Purkinje cell (primary cell): ENCODE data around the gene ATP6V1G3. TPM values are rescaled to one million over a fixed set of nuclear protein-coding genes. Genes with fewer than 3 reads are reported as not detected.

Experiments used
- polyA plus RNA-seq: library from polyadenylated mRNA; unstranded; fragments of >200 nt; fragmentation: Nextera tagmentation; gene quantifications from 2 replicates; pipeline ENCODE4 v1.2.1, GENCODE V29; 2014

The ATP6V1G3 gene, protein sequence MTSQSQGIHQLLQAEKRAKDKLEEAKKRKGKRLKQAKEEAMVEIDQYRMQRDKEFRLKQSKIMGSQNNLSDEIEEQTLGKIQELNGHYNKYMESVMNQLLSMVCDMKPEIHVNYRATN
- not detected in 2 replicates for polyA plus RNA-seq

GRCh38 chr1:198540580-198540979 is at the start of gene ATP6V1G3:
Gene ATP6V1G3 (minus strand): TSS chr1:198540680. CDS start chr1:198540650, 30 bp downstream.

Other genes starting within 250 kb of the ATP6V1G3 start
- 0.04 and 1.3 TPM in 2 replicates for gene PTPRC, start 98.4 kb upstream of the ATP6V1G3 start, polyA plus RNA-seq